GM19468 (cell line): Measurements from ENCODE around the gene ELAVL2.

ENCODE experiments used
- ATAC-seq: cut with Tn5 transposase; IDR thresholded peaks from one replicate; pipeline ENCODE4 v1.9.1; 2021; ENCODE audit warnings: mild to moderate bottlenecking, moderate library complexity, moderate number of reproducible peaks; ENCODE audit not compliant: unreplicated experiment; ENCODE audit errors: extremely low read depth

The ELAVL2 gene

DNA sequence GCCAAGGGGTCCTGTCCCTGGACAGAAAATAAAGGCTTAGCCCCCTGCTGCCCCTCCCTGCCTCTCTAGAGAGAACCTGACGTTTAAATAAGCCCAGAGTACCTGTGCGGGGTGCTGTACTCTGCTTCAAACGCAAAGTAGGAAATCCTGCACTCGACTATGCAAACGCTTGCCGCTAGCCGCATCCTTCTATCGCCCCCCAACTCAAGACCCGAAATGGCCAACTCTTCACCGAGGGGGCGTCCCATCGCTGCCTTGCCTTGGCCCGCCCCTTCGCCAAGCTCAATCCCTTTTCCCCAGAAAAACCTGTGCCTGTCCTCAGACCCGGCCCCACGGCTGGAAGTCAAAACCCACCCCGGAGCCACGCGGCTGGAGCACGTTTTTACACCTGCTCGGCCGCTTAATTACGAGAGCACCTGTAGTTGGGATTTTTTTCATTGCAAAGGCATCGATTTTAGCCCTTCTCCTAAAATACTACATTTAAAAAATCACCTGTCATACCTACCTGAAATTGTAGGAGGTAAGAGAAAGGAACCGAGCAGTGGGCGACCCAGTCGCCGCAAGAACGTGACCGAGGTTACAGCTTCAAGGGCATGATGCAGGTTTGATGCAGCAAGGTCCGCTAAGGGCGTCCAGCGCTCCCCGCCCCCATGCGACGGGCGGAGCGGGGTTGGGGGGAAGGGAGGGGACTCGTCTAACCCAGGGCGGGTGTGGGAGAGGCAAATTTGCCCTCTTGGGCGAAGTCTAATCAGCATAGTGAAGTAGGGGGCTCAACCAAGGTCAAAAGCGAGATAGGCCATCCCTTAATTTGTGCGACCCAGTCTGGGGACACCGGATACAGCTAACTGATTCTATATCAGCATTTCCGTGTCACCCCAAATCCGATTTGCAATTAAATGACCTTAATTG is 3.5 kb downstream of the ELAVL2 start:
- ATAC-seq = no peak

DNA sequence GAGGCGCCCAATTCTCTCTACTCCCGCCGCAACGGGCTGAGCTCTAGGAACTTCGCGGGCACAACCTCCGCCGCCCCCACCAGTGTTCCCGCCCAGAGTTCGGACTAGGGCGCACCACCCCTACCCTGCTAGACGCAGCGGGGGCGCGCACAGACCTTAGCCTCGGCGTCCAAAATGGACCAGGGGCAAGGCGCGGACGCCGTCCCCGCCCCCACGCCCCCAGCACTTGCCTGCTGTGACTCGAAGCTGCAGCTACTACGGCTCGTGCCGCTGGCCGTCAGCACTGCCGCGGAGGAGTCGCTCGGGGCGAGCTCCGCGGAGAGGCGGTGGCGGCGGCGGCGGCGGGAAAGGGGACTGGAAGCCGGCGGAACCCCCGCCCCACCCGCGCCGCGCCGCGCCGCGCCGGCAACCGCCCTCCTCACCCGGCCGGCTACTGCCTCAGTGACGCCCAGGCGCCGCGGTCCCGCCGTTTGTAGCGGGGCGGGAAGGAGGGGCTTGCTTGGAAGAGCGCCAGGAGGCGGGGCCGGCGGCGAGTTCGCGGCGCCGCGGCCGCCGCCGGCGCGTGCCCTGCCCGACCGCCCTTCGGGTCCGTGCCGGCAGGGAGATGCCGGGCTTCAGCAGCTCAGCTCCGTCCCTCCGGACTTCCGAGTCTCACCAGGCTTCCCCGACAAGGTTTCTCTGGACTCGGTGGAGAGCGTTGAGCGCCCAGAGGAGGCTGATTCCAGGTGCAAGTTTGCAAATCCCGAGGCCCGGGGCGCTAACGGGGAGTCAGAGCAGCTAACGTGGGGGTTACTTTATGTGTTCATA is 4.5 kb downstream of the ELAVL2 start:
- no peak for ATAC-seq

DNA sequence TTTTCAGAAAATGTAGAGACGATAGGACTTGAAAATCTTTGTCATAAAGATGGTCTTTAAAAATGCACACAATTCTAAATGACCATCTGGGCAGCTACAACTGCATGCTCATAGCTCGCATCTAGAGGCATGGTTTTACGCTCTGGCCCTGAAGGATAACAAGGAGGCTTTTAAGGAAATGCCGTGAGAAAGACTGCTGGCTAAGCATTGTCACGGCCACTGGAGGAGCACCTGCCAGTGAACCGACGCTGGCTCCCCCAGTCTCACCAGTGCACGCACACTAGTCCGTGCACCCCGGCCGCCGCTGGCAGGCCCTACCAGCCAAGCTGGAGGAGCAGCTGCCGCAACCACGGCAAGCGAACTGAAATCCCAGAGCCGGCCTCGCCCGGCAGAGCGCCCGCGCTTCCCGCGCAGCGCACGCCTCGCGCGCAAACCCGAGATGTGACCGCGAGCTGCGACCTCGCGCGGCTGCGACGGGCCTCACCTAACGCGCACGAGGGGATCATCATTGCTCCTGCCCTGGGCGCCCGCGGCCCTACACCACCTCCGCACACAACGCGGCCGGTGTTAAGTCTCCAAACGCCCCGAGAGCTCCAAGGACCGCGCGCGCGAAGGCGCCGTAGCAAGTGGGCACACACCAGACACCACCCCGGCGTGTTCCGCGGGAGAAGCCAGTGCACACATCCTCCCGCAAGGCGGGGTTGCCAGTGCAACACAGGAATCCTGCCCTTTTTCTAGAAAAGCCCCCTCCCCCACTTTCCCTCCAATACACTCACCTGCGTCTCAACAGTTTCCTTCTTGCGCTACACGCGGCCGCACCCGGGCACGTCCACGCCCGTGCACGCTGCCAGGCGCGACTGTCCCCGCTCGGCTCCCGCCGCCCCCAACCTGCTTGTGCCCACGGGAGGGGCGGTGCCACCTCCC is 5.3 kb downstream of the ELAVL2 start:
- no peak for ATAC-seq

DNA sequence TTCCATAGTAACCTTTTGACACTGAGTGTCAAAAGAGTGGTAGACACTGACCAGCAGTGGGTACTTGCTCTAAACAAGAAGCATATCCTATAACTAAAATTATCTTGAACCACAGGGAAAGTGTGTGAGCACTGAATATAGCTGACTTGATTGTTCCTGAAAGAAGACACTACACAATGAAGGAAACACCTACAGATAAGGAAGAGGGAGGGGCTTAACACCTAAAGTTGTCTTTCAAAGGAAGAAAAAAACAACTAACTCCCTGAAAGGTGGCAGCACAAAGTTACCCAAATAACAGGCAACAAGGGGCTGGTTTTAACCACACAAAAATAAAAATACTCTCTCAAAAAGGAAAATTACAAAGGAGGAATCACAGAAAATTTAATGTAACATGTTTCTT is 6.6 kb downstream of the ELAVL2 start:
- no peak for ATAC-seq

DNA sequence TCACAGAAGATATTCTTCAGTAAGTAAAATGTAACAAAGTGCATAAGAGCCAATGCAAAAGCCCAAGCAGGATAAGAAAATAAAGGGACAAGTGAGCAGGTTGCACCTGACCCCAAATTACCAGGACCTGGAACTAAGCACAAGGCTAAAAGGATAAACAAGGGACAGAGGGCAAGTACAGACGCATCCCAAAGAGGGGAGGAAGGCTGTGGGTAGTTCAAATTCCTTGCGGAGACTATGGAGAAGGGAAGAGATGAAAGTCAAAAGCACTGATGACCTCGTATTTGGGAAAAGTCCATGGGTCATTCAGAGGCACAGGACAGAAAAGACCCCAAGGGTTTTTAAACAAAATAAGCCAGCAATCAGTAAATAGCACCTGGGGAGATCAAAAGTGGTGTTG is 11.8 kb downstream of the ELAVL2 start:
- no peak for ATAC-seq

GRCh38 chr9:23812673-23813072 is 13.4 kb downstream of the ELAVL2 start:
- ATAC-seq = no peak

- no peak for ATAC-seq
Observed at GRCh38 chr9:23811633-23812032, 14.4 kb downstream of the ELAVL2 start.

GRCh38 chr9:23803216-23803615 is 22.8 kb downstream of the ELAVL2 start:
- ATAC-seq = no peak

- no peak for ATAC-seq
Observed at GRCh38 chr9:23801523-23801922, 24.5 kb downstream of the ELAVL2 start.

DNA sequence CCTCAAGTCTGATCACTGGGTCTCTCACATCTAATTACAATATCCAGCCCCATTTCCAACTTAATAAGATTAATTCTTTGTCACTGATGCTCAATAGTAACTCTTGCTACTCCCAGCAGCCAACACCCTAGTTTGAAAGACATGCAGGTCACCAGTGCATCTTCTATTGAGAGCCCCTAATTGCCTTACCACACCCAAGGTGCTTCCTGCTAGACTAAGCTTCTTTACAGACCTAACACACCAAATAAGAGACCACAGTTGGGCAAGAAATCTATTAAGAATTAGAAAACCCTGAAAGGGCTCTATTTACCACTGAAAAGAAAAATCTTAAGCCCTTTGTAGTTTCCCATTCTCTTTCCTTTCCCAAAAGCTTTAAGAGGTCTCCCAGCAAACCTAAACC is 26.5 kb downstream of the ELAVL2 start:
- no peak for ATAC-seq

GRCh38 chr9:23798325-23798724 is 27.7 kb downstream of the ELAVL2 start:
- no peak for ATAC-seq

DNA sequence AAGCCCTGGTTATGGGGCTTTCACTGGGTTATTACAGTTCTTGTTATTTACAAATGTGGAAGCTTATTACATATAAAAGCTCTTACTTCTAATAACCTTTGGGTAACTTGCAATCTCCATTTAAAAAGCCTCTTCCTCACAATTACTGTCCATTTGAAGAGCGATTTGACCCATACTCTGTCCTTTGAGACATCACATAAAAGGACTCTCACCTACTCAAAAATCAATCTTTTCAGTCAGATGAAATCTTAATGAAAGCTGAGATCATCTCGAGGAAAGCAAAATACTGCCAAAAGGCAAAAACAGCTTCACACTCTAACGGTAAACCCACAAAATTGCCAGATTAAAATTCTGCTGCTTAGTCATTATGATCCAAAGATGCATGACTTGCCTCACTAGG is 29.8 kb downstream of the ELAVL2 start:
- ATAC-seq = no peak

DNA sequence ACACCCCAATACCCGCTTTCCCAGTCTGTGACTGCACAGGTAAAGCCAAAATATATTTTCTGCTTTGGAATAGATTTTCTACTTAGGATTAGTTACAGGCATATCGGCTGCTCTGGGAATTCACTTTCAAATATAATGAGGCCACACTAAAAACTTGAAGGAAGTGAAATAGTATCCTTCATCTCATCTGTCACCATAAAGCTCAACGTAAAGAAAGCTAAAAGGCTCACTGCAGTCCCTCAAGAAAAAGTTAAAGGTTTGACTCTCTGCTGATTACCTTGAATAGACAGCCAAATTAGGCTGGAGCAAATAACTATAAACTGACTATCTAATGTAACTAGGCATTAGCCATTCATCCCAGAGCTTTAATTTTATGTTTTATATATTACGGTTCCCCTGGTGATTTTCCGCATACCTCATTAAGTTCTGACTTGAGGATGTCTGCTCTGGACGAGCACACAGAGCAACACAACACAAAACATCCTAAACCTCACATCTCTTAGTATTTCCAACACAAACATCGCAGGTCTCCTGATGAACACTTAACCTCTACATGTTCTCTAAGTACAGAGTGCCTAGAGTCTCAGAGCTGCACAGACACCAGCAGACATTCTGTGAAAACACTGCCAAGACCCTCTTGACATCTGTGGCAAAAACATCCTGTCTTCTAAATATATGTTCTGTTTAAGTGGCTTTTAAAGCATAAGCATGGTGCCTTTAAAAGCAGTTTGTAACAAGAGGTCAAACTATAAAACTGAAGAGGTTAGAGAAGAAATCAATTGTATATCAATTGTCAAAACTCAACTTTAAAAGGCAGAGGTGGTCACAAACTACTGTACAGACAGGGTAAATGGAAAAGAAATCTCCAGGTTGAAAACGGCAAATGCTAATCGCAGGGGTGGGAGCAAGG is 35.4 kb downstream of the ELAVL2 start:
- ATAC-seq = no peak

GRCh38 chr9:23789529-23790254 is 36.3 kb downstream of the ELAVL2 start:
- ATAC-seq = no peak

GRCh38 chr9:23784962-23785361 is 41.1 kb downstream of the ELAVL2 start:
- ATAC-seq = no peak

DNA sequence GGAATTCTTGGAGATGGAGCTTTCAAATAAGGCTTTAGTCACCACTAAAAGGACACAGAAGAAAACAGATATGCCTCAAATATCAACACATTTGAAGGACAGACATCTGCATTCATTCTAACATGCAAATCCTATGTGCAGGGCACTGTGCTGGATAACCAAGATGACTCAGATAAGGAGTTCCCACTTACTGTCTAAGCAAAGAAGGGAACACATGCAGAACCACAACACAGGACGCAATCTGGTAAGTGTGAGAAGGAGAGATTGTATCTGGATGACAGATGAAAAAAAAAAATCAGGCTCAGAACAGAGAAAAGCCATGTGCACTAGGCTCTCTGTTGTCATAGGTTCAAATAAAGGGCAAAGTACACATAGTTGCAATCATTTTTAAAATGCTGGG is 42.5 kb downstream of the ELAVL2 start:
- ATAC-seq = no peak

GRCh38 chr9:23779220-23779619 is 46.8 kb downstream of the ELAVL2 start:
- ATAC-seq = no peak

- ATAC-seq = no peak
Observed at GRCh38 chr9:23777328-23777727, 48.7 kb downstream of the ELAVL2 start.

GRCh38 chr9:23775549-23775948 is 50.5 kb downstream of the ELAVL2 start:
- no peak for ATAC-seq
